ENCODE results near the gene GORASP2. TPM values are rescaled to one million over a fixed set of nuclear protein-coding genes. Genes with fewer than 3 reads are reported as not detected.

The GORASP2 gene
- total RNA-seq, 2 donors from 2014 or later: 90.9 to 104 TPM

GRCh38 chr2:170925923-170926322 lies 3.1 kb upstream of the GORASP2 start:
- no peaks in the 10 kb centered on the region for H3K36me3 ChIP-seq (ENCODE audit: control insufficient read depth, insufficient read depth, low read length)
- Mint-ChIP-seq H3K4me3 (no peak overlapping the region), H3K4me1 (peaks cover 13% of the 10 kb centered on the region), H3K27me3 (ENCODE audit: insufficient read depth) (peaks cover 4% of the 10 kb centered on the region), H3K36me3 (ENCODE audit: low read depth) (peaks cover 11% of the 10 kb centered on the region), H3K9me3 (peaks cover 46% of the 10 kb centered on the region), H3K27ac (no peak overlapping the region)
- DNase-seq: no peak
- H3K27ac ChIP-seq (ENCODE audit: low read depth, low read length): no peak overlapping the region
- no peak for TF ChIP-seq CTCF (conservative IDR thresholded peaks at IDR 0.05)
- peaks cover 29% of the 10 kb centered on the region for H3K9me3 ChIP-seq (ENCODE audit: control insufficient read depth, low read length)
- no peaks in the 10 kb centered on the region for H3K27me3 ChIP-seq (ENCODE audit: control insufficient read depth, insufficient read depth, low read length, poor library complexity, severe bottlenecking)
- no peak overlapping the region for H3K9ac ChIP-seq (ENCODE audit: extremely low read depth, low read length, poor library complexity, severe bottlenecking)
- 67 to 83% methylated on average over 1 to 3 of the region's 3 CpGs for WGBS, 2 experiments (ENCODE audit: insufficient coverage in 1 of 2, insufficient read length in 1 of 2)
- no peaks in the 10 kb centered on the region for H3K4me1 ChIP-seq (ENCODE audit: control insufficient read depth, insufficient read depth, low read length)
- H3K4me3 ChIP-seq (ENCODE audit: low read length): no peak overlapping the region

- H3K9me3 ChIP-seq (ENCODE audit: control insufficient read depth, low read length): peaks cover 24% of the 10 kb centered on the region
- no peak overlapping the region for H3K9ac ChIP-seq (ENCODE audit: extremely low read depth, low read length, poor library complexity, severe bottlenecking)
- H3K36me3 ChIP-seq (ENCODE audit: control insufficient read depth, insufficient read depth, low read length): no peaks in the 10 kb centered on the region
- H3K4me1 ChIP-seq (ENCODE audit: control insufficient read depth, insufficient read depth, low read length): no peaks in the 10 kb centered on the region
- TF ChIP-seq CTCF (conservative IDR thresholded peaks at IDR 0.05): no peak
- peaks cover 21% of the 10 kb centered on the region for H3K4me1 Mint-ChIP-seq
- no peak for DNase-seq
- no peak overlapping the region for H3K4me3 Mint-ChIP-seq
- no peak overlapping the region for H3K4me3 ChIP-seq (ENCODE audit: low read length)
- H3K27ac Mint-ChIP-seq: no peak overlapping the region
- H3K27me3 Mint-ChIP-seq (ENCODE audit: insufficient read depth): peaks cover 2% of the 10 kb centered on the region
- peaks cover 39% of the 10 kb centered on the region for H3K9me3 Mint-ChIP-seq
- peaks cover 11% of the 10 kb centered on the region for H3K36me3 Mint-ChIP-seq (ENCODE audit: low read depth)
- H3K27me3 ChIP-seq (ENCODE audit: control insufficient read depth, insufficient read depth, low read length, poor library complexity, severe bottlenecking): no peaks in the 10 kb centered on the region
- no peak overlapping the region for H3K27ac ChIP-seq (ENCODE audit: low read depth, low read length)
- WGBS, 2 experiments (ENCODE audit: insufficient coverage in 1 of 2, insufficient read length in 1 of 2): 91 to 96% methylated on average over 4 of the region's 4 CpGs
Measured at GRCh38 chr2:170926743-170927297, 2.2 kb upstream of the GORASP2 start.

GRCh38 chr2:170928036-170928823 lies 823 bp upstream of the GORASP2 start:
- Mint-ChIP-seq H3K4me3 (peak overlapping the region; percentile 89), H3K36me3 (ENCODE audit: low read depth) (peaks cover 9% of the 10 kb centered on the region), H3K9me3 (peaks cover 32% of the 10 kb centered on the region), H3K27me3 (ENCODE audit: insufficient read depth) (no peaks in the 10 kb centered on the region), H3K27ac (peak overlapping the region; percentile 96), H3K4me1 (peaks cover 25% of the 10 kb centered on the region)
- peak overlapping the region; percentile 79 for H3K4me3 ChIP-seq (ENCODE audit: low read length)
- peak overlapping the region; percentile 7 for H3K9ac ChIP-seq (ENCODE audit: extremely low read depth, low read length, poor library complexity, severe bottlenecking)
- H3K4me1 ChIP-seq (ENCODE audit: control insufficient read depth, insufficient read depth, low read length): no peaks in the 10 kb centered on the region
- no peaks in the 10 kb centered on the region for H3K27me3 ChIP-seq (ENCODE audit: control insufficient read depth, insufficient read depth, low read length, poor library complexity, severe bottlenecking)
- no peak overlapping the region for H3K27ac ChIP-seq (ENCODE audit: low read depth, low read length)
- peak; percentile 67 for DNase-seq
- peaks cover 17% of the 10 kb centered on the region for H3K9me3 ChIP-seq (ENCODE audit: control insufficient read depth, low read length)
- TF ChIP-seq CTCF (conservative IDR thresholded peaks at IDR 0.05): no peak
- peaks cover 10% of the 10 kb centered on the region for H3K36me3 ChIP-seq (ENCODE audit: control insufficient read depth, insufficient read depth, low read length)
- WGBS, 2 experiments (ENCODE audit: insufficient coverage in 1 of 2, insufficient read length in 1 of 2): 78 to 81% methylated on average over 6 to 17 of the region's 17 CpGs
